ENCODE results near the gene MAML1.
"Not testable (repeated sequence)": the region's sequence is repeated elsewhere in the genome, so short reads cannot be mapped to it uniquely, and the experiment has no call there.

MAML1 gene, protein sequence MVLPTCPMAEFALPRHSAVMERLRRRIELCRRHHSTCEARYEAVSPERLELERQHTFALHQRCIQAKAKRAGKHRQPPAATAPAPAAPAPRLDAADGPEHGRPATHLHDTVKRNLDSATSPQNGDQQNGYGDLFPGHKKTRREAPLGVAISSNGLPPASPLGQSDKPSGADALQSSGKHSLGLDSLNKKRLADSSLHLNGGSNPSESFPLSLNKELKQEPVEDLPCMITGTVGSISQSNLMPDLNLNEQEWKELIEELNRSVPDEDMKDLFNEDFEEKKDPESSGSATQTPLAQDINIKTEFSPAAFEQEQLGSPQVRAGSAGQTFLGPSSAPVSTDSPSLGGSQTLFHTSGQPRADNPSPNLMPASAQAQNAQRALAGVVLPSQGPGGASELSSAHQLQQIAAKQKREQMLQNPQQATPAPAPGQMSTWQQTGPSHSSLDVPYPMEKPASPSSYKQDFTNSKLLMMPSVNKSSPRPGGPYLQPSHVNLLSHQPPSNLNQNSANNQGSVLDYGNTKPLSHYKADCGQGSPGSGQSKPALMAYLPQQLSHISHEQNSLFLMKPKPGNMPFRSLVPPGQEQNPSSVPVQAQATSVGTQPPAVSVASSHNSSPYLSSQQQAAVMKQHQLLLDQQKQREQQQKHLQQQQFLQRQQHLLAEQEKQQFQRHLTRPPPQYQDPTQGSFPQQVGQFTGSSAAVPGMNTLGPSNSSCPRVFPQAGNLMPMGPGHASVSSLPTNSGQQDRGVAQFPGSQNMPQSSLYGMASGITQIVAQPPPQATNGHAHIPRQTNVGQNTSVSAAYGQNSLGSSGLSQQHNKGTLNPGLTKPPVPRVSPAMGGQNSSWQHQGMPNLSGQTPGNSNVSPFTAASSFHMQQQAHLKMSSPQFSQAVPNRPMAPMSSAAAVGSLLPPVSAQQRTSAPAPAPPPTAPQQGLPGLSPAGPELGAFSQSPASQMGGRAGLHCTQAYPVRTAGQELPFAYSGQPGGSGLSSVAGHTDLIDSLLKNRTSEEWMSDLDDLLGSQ

GRCh38 chr5:179732412-179732917, at the start of gene MAML1:
Gene MAML1 (plus strand): TSS chr5:179732822. CDS start chr5:179733113, 291 bp downstream.
- TF ChIP-seq, protein P1, sequence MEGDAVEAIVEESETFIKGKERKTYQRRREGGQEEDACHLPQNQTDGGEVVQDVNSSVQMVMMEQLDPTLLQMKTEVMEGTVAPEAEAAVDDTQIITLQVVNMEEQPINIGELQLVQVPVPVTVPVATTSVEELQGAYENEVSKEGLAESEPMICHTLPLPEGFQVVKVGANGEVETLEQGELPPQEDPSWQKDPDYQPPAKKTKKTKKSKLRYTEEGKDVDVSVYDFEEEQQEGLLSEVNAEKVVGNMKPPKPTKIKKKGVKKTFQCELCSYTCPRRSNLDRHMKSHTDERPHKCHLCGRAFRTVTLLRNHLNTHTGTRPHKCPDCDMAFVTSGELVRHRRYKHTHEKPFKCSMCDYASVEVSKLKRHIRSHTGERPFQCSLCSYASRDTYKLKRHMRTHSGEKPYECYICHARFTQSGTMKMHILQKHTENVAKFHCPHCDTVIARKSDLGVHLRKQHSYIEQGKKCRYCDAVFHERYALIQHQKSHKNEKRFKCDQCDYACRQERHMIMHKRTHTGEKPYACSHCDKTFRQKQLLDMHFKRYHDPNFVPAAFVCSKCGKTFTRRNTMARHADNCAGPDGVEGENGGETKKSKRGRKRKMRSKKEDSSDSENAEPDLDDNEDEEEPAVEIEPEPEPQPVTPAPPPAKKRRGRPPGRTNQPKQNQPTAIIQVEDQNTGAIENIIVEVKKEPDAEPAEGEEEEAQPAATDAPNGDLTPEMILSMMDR (IDR thresholded peaks at IDR 0.05; ENCODE audit: low read depth, low read length): no peak
- peak within 1 kb of the TSS; percentile 84 for H3K4me3 ChIP-seq (ENCODE audit: low read depth, low read length)

DNA sequence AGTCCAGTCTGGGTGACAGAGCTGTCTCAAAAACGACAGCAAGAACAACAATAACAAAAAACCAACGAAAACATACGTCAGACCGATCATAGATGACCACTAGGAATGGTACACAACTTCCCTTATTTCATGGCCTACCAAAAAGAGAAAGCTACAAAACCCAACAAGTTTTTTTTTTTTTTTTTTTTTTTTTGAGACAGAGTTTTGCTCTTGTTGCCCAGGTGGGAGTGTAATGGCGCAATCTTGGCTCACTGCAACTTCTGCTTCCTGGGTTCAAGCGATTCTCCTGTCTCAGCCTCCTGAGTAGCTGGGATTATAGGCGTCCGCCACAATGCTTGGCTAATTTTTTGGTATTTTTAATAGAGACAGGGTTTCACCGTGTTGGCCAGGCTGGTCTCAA, 43.4 kb upstream of the MAML1 start:
- H3K4me3 ChIP-seq (ENCODE audit: low read depth, low read length): not testable (repeated sequence)

DNA sequence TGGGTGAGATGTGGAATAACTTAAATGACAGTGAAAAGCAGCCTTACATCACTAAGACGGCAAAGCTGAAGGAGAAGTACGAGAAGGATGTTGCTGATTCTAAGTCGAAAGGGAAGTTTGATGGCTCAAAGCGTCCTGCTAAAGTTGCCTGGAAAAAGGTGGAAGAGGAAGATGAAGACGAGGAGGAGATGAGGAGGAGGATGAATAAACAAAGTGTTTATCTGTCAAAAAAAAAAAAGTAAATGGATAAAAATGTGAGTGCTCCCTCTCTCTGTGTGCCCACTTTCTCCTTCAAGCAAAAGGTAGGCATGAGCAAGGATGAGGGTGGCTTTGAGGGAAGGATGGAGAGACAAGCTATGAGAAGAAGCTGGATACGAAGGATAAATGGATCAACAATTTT, 38.1 kb upstream of the MAML1 start:
- no peak overlapping the region for H3K4me3 ChIP-seq (ENCODE audit: low read depth, low read length)
- TF ChIP-seq, protein P1 (IDR thresholded peaks at IDR 0.05; ENCODE audit: low read depth, low read length): no peak

DNA sequence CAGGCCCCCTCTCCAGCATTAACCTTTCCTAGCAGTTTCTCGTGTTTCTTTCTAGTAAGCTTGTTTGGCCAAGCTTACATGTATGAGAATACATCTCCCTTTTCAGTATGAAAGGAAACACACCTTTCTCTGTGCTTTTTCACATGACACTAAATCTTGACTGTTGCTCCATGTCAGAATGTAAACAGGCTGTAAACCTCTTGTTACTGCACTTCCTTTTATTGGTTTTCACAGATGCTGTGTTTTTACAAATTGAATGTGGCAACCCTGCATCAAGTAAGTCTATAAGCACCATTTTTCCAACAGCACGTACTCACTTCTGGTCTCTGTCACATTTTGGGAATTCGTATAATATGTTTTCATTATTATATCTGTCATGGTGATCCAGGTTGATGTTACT, 36.0 kb upstream of the MAML1 start:
- H3K4me3 ChIP-seq (ENCODE audit: low read depth, low read length): no peak overlapping the region
- TF ChIP-seq, protein P1 (IDR thresholded peaks at IDR 0.05; ENCODE audit: low read depth, low read length): no peak

- TF ChIP-seq, protein P1 (IDR thresholded peaks at IDR 0.05; ENCODE audit: low read depth, low read length): no peak
- no peak overlapping the region for H3K4me3 ChIP-seq (ENCODE audit: low read depth, low read length)
Measured at GRCh38 chr5:179697108-179697507, 35.5 kb upstream of the MAML1 start.

DNA sequence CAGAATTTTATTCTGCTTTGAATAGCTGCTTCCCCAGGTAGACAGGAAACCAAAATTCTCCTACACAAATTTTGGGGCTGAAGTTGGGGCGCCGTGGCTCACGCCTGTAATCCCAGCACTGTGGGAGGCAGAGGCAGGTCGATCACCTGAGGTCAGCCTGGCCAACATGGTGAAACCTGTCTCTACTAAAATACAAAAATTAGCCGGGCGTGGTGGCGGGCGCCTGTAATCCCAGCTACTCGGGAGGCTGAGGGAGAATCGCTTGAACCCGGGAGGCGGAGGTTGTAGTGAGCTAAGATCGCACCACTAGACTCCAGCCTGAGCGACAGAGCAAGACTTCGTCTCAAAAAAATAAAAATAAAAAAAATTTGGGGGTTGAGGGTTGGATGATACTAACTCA, 35.1 kb upstream of the MAML1 start:
- H3K4me3 ChIP-seq (ENCODE audit: low read depth, low read length): peak overlapping the region; percentile 72

GRCh38 chr5:179697993-179698934, 34.4 kb upstream of the MAML1 start:
- H3K4me3 ChIP-seq (ENCODE audit: low read depth, low read length): peak overlapping the region; percentile 94
- TF ChIP-seq, protein P1 (IDR thresholded peaks at IDR 0.05; ENCODE audit: low read depth, low read length): no peak
